T-helper 22 cell (primary cell): Measurements from ENCODE around the gene RAD51B.

Source experiments
- DNase-seq: peaks from one replicate; pipeline ENCODE4 v3.0.0-alpha.2; 2020; ENCODE audit warnings: low read depth

Gene RAD51B

DNA sequence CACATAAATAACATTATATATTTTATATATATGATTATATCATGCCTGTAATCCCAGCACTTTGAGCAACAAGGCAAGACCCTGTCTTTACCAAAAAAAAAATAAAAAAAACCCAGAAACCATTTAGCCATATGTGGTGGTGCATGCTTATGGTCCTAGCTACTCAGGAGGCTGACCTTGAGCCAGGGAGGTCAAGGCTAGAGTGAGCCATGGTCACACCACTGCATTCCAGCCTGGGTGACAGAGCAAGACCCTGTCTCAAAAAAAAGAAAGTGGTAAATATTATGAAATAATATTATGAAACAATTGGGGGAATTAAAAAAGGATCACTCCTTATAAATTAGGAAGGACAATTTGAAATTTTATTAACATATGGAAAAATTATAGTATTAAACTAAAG, 16.0 kb downstream of the RAD51B start:
- no peak for DNase-seq

DNA sequence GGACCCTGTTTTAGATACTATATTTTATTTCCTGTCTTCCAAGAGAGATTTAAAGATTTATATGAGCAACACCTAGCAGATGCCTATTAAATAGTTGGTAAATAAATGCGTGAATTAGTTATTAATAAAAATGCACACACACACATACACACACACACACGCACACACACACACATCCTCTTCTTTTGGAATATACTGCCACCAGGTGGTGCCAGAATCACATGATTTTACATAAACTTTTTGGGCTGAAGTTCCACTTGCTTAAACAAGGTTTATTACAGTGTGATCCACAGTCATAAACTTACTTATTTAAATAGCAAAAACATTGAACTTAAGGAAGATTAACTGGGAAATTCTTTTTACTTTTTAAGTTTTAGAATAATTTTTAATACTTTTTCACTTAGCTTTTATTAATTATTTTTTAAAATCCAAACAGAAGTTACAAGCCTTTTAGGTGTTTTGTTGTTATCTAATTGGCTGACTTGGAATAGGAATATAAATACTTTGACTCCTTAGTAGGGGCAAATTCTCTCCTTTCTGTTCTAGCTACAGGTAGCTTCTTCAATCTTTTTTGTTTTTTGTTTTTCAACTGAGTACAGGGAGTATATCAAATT, 17.5 kb downstream of the RAD51B start:
- peak; percentile 34 for DNase-seq

DNA sequence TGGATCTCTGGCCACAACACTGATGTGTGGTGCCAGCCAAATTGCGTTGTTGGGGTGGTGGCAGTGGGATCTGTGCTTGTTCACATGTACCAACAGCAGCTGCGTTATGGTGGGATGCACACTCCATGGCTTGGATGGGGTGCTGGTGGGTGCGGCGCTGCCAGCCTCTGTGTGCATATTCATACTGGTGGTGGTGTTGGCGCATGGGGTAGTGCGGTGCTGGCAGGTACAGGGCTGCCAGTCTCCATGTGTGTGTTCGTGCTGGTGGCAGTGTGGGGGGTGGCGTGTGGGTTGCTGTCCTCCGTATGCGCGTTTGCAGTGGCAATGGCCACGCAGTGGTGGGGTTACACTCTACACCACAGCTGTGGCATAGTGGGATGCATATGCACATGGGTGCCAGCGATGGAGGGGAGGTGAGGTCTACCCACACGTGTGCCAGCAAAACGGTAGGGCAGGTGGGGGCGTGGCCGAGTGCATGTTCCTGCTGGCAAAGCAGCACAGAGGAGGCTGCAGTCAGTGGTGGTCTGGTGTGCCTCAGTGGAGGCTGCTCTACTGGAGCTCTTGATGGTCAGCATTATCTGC, 26.5 kb downstream of the RAD51B start:
- no peak for DNase-seq

DNA sequence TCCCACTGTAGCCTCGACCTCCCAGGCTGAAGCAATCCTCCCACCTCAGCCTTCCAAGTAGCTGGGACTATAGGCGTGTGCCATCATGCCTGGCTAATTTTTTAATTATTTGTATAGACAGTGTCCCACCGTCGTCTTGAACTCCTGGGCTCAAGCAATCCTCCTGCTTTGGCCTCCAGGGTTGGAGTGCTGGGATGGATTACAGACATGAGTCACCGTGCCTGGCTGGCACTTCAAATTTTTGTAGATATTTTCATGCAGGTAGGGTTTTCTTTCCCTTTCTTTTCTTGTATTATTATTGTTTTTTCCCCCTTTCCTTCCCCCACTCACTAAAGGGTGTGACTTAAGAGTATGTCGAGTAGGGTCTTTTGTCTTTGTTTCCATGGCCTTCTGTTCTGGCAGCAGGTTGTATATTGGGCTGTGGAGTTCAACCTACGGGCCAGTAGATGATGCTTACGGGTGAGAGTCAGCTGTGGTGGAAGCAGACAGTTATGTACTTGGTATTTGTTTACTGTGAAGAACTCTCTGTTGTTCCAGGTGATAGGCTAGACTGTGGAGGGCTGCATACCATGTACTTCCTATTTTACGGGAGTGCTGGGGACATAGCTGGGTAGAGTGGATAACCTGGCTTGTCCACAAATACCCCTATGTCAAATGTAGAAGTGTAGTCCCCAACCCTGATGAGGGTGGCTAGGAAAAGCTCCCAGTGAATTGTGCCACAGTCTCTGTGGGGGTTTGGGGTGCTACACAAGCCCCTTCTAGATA, 30.7 kb downstream of the RAD51B start:
- DNase-seq: no peak

DNA sequence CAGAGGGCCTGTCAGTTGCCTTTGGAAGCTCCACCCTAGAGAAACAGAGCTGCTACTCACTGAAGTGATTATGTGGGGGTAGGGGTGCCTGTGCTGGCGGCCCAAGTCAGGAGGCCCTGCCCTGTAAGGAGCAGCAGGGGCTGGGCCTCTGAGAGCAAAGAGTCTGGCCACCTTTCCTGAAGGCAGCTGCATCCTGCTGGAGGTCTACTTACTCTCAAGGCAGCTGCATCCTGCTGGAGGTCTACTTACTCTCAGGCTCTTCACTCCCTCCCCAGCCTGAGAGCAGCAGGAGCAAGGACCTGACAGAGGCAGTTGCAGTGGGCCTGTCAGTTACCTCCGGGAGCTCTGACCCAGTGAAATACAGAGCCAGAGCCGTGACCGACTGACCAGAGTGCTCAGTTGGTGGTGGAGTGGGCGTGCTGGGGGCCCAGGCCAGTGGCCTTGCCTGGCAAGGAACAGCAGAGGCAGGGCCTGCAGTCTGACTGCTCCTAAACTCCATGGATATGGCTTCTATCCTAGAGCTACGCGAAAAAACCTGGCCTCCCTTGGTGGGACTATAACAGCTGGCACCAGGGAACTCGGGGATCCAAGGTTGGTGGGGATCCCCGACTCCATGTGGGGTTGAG, 32.3 kb downstream of the RAD51B start:
- DNase-seq: no peak

DNA sequence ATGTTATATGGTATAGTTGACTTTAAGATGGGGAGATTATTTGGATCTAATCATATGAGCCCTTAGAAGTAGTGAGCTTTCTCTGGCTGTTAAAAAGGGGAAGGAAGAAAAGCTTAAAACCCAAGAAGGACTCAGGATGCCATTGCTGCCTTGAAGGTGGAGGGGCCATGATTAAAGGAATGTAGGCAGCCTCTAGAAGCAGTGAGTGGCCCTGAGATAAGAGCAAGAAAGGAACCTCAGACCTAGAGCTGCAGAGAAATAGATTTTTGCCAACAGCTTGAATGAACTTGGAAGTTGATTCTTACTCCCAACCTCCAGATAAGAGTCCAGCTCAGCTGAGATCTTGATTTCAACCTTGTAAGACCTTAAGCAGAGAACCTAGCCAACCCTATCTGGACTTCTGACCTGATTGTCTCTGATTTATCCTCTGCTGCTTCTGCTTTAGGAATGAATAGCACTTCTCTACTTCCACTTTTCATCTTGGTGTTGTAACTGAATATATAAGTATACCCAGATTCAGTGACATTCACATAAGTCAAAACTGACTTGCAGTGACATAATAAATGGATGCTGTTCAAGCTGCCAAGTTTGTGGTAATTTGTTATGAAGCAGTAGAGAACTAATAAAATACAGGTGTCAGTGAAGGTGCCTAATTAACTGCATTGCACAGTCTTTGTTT, 33.5 kb downstream of the RAD51B start:
- DNase-seq: no peak

DNA sequence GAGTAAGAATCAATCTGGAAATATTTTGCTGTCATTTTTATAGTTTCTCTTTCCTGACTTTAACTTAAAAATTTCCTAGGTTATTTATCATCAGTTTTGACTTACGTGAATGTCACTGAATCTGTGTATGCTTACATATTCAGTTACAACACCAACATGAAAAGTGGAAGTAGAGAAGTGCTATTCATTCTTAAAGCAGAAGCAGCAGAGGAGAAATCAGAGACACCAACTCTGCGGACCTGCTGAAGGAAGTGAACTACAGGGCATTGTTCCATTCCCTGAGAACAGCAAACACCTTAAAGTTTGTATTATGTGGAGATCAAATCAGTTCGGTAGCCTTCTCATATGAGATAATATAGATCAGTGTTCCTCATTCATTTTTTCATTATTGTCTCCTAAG, 34.1 kb downstream of the RAD51B start:
- DNase-seq: no peak

DNA sequence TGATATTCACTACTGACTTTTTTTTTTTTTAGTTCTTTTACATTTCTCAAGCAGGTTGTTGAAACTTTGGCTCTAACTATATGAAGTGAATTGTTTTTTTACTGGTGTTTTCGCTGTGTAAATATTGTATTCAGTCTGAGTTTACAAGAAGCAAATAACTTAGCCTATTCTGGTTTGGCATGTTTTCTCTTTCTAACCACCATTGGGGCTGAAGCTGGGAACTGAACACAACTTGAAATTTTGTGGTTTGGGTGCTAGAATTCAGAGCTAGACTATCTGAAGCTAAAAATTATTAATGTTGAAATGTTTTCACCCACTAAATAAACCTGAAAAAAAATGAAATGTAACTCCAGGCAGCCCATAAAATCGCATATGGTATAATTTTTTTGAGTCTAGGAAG, 37.2 kb downstream of the RAD51B start:
- DNase-seq: no peak

DNA sequence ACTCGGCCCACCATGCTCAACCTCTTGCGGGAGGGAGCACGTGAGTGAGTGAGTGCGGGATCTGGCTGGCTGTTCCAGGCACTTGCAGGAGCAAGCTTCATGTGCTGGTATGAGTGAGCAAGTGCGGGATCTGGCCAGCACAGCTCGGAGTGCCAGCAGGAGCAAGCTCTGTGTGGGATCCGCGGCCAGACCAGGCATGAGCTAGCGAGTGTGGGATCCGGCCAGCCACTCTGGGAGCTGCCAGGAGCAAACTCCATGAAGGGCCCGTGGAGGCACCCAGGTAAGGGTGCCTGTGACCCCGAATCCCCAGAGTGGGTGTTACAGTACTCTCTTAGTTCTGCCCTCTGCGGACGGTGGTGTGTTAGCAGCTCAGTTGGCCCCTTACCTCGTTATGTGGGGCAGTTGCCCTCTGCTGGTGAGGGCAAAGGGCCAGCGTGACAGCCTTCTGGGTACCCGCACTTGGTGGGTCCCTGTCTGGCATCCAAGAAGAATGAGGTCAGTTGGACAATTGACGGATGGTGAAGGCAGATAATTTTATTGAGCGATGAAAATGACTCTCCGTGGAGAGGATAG, 38.3 kb downstream of the RAD51B start:
- DNase-seq: no peak

DNA sequence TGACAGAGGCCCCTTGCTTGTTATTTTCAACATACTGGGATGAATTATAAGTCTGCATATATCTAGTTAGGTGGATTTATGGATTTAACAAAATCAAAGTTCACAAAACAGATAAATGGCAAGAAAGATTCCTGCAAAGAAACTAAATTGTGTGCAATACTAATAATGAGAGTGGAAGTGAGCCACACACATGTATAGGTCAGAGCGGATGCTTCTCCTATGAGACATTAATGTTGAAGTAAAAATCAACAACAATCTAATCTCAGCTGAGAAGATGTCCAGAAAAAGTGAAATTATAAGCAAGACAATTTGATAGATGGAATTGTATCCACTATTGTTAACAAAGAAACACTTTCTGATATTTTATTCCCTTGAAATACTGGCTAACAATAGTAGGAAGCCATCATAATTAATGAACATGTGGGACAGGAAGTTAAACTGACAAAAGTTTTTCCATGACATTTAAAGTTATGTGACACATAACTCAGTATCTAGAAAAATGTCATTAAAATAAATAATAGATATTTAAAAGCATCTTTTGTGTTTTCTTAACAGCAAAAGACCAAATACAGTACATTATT, 39.7 kb downstream of the RAD51B start:
- DNase-seq: no peak

DNA sequence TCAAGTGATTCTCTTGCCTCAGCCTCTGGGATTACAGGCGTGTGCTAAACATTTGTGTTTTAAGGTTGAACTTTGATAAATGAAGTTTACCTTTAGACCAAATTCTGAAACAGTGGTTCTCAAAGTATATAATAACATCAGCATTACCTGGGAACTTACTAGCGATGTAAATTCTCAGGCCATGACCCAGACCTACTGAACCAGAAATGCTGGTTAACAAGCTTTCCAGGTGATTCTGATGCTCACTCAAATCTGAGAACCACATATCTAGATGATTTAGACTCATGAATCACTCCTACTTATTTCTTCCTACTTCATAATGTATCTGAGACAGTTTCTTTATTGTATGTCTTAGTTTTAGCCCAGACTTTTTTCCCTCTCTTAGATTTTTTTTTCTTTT, 43.6 kb downstream of the RAD51B start:
- DNase-seq: no peak

DNA sequence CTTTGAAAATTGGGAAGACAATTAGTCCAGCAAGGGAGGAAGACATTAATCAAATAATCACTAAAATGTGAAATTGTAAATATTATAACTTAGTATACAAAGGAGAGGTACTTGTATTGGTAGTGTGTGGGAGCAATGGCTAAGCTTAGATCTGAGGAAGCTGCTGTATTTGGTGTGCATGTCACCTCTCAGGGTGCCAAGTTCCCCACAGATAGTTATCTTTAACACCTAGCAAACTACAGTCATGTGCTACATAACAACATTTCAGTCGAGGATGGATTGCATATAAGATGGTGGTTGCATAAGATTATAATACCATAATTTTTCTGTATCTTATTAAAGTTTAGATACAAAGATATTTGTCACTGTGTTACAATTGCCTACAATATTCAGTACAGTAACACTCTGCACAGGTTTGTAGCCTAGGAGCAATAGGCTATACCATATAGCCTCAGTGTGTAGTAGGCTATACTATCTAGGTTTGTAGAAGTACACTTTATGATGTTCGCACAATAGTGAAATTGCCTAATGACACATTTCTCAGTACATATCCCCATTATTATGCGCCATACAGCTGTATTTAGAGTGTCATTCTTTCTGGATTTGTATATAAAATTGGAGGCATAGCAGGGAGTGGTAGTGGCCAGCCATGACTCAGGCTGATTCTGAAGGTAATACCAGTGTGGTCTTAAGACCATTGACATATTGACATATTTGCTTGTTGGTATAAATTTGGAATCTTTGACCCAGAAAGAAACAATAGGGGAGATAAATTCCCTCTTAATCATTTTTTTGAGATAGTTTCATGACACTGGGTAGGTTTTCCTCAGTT, 55.8 kb downstream of the RAD51B start:
- no peak for DNase-seq

DNA sequence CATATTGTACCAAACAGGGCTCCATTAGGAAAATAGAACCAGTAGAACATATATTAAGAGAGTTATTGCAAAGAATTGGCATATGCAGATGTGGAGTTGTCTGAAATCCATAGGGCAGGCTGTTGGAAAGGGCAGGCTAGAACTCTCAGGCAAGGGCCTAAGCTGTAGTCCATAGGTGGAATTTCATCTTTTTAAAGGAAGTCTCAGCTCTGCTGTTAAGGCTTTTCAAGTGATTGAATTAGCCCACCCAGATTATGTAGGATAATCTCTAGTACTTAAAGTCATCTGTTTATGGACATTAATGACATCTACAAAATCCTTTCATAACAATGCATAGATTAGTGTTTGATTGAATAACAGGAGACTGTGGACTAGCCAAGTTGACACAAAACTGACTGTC, 59.4 kb downstream of the RAD51B start:
- DNase-seq: no peak

DNA sequence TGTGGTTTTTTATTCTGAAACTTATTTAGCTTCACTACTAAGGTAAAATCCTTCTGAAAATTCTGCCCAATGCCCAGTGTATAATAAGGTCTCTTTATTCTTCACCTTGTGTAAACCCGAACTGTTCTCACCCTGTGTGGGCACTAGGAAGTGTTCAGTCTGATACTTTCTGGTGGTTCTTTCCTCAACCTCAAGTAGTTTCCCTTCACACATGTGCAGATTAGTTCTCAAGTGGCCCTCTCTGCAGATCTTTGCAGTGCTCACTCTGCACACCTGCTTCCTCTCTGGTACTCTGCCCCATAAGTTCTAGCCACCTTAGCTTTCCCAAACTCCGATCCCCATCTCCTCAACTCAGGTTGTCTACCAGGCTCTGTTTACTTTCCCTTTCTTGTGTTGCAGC, 61.6 kb downstream of the RAD51B start:
- DNase-seq: no peak

DNA sequence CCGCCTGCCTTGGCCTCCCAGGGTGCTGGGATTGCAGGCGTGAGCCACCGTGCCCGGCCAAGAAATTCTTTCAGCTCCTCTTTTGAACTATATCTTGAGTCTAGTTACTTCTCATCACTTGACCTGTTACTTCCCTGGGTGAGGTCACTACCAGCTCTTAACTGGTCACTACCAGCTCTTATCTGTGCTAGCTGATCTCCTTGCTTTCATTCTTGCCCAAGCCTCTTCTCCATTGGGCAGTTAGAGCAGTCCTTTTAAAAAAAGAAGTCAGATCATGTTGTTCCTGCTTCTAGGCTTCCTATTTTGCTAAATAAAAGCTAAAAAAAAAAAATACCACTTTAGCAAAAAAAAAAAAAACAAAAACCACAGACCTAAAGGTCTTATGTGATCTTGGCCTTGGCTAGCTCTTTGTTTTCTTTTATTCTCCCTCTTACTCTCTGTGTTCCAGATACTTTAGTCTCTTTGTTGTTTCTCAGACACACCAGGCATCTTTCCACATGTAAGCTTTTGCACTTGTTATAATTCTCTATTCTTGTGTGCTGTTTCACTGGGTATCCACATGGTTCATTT, 63.5 kb downstream of the RAD51B start:
- no peak for DNase-seq

DNA sequence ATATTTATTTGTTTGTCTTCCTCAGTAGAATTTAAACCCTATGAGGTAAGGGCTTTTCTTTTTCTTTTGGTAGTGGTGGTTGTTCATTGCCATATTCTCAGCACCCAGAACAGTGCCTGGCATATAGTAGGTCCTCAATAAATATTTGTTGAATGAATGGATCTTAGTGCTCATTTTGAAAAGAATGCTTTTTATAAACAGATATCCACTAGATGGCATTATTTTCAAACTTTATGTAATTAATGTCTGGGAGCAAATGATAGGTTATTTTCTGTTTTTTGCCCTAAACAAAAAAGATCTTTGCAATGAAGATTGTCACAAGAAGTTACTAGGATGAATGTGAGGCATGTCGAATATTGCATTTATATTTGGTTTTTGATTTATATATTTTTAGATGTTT, 64.1 kb downstream of the RAD51B start:
- no peak for DNase-seq

DNA sequence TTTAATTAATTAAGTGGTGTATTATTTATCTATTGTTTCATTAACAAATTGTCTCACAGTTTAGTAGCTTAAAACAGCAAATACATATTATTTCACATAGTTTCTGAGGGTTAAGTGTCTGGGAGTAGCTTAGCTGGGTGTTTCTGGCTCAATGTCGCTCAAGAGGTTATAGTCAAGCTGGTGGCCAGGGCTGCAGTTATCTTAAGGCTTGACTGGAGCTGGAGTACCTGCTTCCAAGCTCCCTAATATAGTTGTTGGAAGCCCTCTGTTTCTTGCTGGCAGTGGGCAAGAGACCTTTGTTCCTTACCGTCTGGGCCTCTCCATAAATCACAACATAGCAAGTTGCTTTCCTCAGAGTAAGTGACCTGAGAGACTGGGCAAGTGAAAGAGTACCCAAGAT, 66.6 kb downstream of the RAD51B start:
- no peak for DNase-seq

DNA sequence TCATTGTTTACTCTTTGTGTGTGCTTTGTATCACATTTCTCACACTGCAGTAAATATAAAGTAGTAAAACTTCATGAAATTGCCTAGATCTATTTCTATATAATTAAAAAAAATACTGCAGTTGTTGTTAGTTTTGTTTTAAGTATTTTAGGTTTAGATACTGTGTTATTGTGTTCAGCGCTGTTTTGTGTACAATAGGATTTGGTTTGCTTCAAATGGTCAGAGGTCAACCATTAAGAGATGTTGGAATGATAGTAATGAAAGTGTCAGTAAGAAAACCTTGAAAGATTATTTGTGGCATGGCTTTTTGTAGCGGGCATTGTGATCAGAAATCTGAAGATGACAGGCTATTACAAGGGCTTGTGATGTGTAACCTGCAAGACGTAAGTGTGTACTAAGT, 67.9 kb downstream of the RAD51B start:
- DNase-seq: no peak

DNA sequence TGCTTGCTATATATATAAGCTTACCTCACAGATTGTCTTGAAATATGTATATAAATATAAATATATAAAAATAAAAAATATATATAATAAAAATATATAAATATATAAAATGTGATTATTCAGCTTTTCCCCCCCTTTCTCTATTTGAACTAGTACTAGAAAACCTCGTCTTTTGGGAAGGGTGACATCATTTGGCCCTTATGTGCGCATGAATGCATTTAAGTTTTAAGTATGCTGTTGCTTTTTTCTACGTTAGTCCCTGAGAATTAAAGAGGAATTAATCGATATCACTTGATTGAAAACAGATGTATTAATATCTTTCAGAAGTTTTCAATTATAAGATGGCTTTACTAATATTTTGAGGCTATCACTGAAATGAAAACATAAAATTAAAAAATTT, 69.9 kb downstream of the RAD51B start:
- no peak for DNase-seq

DNA sequence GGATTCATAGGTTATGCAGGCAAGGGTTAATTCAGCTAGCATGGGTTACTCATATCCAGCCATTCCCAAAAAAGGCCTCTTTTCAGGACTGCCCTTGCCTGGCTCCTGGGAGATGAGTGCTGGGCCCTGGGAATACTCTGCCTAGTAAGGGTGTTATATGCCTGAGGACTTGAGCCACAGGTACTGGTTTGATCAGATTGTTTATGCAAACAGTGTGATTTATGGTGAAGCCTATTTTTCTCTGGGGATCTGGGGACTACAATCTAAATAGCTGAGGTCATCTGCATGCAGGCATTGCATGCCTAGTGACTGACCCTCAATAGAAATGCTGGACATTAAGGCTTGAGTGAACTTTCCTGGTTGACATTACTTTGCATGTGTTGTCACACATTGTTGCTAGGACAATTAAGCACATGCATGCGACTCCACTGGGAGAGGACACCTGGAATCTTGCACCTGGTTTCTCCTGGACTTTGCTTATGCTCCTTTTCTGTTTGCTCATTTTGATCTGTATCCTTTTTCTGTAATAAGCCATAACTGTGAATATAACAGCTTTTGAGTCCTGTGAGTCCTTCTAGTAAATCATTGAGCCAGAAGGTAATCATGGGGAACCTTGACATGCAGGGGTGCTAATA, 73.0 kb downstream of the RAD51B start:
- no peak for DNase-seq
